Endothelial cell (in vitro differentiated cells): ENCODE data around the gene RTCB. TPM values are rescaled to one million over a fixed set of nuclear protein-coding genes. Genes with fewer than 3 reads are reported as not detected.

Experiments
- DNase-seq: peaks from one replicate; pipeline ENCODE4 v3.0.0; 2021; ENCODE audit warnings: low spot score
- H3K27ac Mint-ChIP-seq: one replicate; pipeline ENCODE4 v1.8.0; 2021; ENCODE audit warnings: mixed read lengths, inconsistent platforms; ENCODE audit not compliant: unreplicated experiment
- H3K27me3 Mint-ChIP-seq: one replicate; pipeline ENCODE4 v1.8.0; 2021; ENCODE audit warnings: mild to moderate bottlenecking, moderate library complexity, mixed read lengths, inconsistent platforms; ENCODE audit not compliant: unreplicated experiment
- H3K36me3 Mint-ChIP-seq: one replicate; pipeline ENCODE4 v1.8.0; 2021; ENCODE audit warnings: mild to moderate bottlenecking, low read depth, mixed read lengths, inconsistent platforms; ENCODE audit not compliant: unreplicated experiment
- H3K4me1 Mint-ChIP-seq: one replicate; pipeline ENCODE4 v1.8.0; 2021; ENCODE audit warnings: mild to moderate bottlenecking, mixed read lengths, inconsistent platforms; ENCODE audit not compliant: unreplicated experiment
- H3K4me3 Mint-ChIP-seq: one replicate; pipeline ENCODE4 v1.8.0; 2021; ENCODE audit warnings: mild to moderate bottlenecking, mixed read lengths, inconsistent platforms; ENCODE audit not compliant: unreplicated experiment
- H3K9me3 Mint-ChIP-seq: one replicate; pipeline ENCODE4 v1.8.0; 2021; ENCODE audit warnings: mixed read lengths, inconsistent platforms; ENCODE audit not compliant: unreplicated experiment
- CTCF ChIP-seq: fragments of 200-600 bp; sonication (generic); IDR thresholded peaks from one replicate; pipeline ENCODE4 v1.5.0; 2021; ENCODE audit warnings: antibody characterized with exemption; ENCODE audit not compliant: unreplicated experiment
- total RNA-seq: library from RNA; stranded (reverse); fragmentation: NEBNext Ultra II Directional; extraction: Animal tissue kit (Norgen Biotek cat#: 25700); gene quantifications from one replicate; pipeline ENCODE4 v1.2.1, GENCODE V29; 2021; ENCODE audit not compliant: unreplicated experiment

The RTCB gene
- total RNA-seq, 1 donor from 2014 or later: 107 TPM

GRCh38 chr22:32385681-32386080, 26.4 kb downstream of the RTCB start:
- no peak for DNase-seq
- H3K4me3 Mint-ChIP-seq: no peak overlapping the region
- no peaks in the 10 kb centered on the region for H3K9me3 Mint-ChIP-seq

GRCh38 chr22:32380991-32381390, 31.1 kb downstream of the RTCB start:
- TF ChIP-seq CTCF: no peak
- Mint-ChIP-seq H3K4me3 (no peak overlapping the region), H3K9me3 (no peaks in the 10 kb centered on the region), H3K36me3 (no peaks in the 10 kb centered on the region), H3K27ac (no peak overlapping the region), H3K4me1 (no peaks in the 10 kb centered on the region), H3K27me3 (peaks cover 4% of the 10 kb centered on the region)
- DNase-seq: no peak

More at GRCh38 chr22:32385681-32386080, 26.4 kb downstream of the RTCB start:
- Mint-ChIP-seq H3K27ac (no peak overlapping the region), H3K36me3 (peaks cover 24% of the 10 kb centered on the region), H3K27me3 (peaks cover 4% of the 10 kb centered on the region), H3K4me1 (no peaks in the 10 kb centered on the region)
- no peak for TF ChIP-seq CTCF

GRCh38 chr22:32378707-32379272, 33.3 kb downstream of the RTCB start:
- Mint-ChIP-seq H3K9me3 (no peaks in the 10 kb centered on the region), H3K27me3 (peaks cover 5% of the 10 kb centered on the region), H3K36me3 (no peaks in the 10 kb centered on the region), H3K27ac (no peak overlapping the region), H3K4me1 (no peaks in the 10 kb centered on the region), H3K4me3 (no peak overlapping the region)
- TF ChIP-seq CTCF: peak; percentile 76
- DNase-seq: peak; percentile 80

GRCh38 chr22:32376681-32377080, 35.4 kb downstream of the RTCB start:
- Mint-ChIP-seq H3K36me3 (no peaks in the 10 kb centered on the region), H3K27ac (no peak overlapping the region), H3K27me3 (peaks cover 5% of the 10 kb centered on the region), H3K4me3 (no peak overlapping the region), H3K9me3 (no peaks in the 10 kb centered on the region), H3K4me1 (no peaks in the 10 kb centered on the region)
- TF ChIP-seq CTCF: no peak
- no peak for DNase-seq

GRCh38 chr22:32375678-32376450, 36.2 kb downstream of the RTCB start:
- no peak overlapping the region for H3K27ac Mint-ChIP-seq
- peaks cover 5% of the 10 kb centered on the region for H3K27me3 Mint-ChIP-seq
- H3K9me3 Mint-ChIP-seq: no peaks in the 10 kb centered on the region
- no peaks in the 10 kb centered on the region for H3K36me3 Mint-ChIP-seq
- no peak for DNase-seq
- H3K4me1 Mint-ChIP-seq: no peaks in the 10 kb centered on the region
- no peak for TF ChIP-seq CTCF
- no peak overlapping the region for H3K4me3 Mint-ChIP-seq
